GM18508 (cell line): Measurements from ENCODE around the gene CEP55.
"Not testable (repeated sequence)": the region's sequence is repeated elsewhere in the genome, so short reads cannot be mapped to it uniquely, and the experiment has no call there.

ENCODE experiments used
- ATAC-seq: cut with Tn5 transposase; IDR thresholded peaks from one replicate; pipeline ENCODE4 v1.9.1; 2021; ENCODE audit warnings: moderate number of reproducible peaks; ENCODE audit not compliant: insufficient read depth, unreplicated experiment

CEP55 gene

DNA sequence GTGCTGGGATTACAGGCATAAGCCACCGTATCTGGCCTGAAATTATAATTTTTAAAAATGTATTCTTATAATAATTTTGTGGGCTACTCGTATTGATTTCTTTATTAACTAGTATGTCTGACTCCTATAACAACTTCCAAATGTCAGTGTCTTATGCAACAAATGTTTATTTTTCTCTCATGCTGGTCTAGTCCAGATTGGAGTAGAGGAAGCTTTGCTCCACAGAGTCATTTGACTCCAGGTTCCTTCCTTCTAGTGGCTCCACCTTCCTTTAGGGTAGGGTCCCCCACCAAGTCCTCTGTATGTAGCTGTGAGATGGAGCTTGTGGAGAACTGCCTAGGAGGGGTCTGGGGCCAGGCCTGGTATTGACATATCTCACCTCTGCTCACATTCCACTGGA, 8.7 kb downstream of the CEP55 start:
- no peak for ATAC-seq

- ATAC-seq = no peak
Observed at GRCh38 chr10:93509816-93510215, 13.4 kb downstream of the CEP55 start.

DNA sequence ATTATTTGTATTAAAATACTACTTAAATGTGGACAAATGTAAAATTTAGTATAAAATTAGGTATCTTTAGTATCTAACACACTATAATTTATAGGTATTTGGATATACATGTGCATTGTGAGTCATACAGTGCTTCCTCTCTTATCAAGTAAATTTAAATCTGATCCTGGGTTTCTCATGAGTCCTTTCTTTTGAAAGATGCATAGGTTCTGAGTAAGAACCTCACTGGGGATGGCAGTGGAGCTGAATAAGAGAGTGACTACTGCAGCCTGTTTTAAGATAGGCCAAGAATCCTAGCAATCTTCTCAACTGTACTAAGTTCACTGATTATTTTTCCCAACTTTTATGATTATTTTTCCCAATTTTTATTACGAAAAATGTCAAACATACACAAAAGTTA, 16.2 kb downstream of the CEP55 start:
- ATAC-seq = no peak

- ATAC-seq = no peak
Observed at GRCh38 chr10:93513091-93513490, 16.7 kb downstream of the CEP55 start.

DNA sequence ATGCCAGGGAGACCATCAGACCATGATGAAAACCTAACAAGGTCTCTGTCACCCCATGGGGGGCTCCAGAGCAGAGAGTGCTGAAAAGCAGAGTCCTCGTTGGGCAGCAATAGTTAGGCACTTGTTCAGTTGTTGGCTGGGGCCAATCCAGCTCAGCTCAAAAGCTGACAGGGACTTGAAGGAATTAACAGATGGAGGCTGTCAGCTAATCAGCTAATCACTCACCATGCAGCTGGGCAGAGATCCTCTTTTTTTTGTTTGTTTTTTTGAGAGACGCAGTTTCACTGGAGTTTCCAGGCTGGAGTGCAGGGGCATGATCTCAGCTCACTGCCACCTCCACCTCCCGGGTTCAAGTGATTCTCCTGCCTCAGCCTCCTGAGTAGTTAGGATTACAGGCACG, 18.1 kb downstream of the CEP55 start:
- no peak for ATAC-seq

GRCh38 chr10:93515071-93516005, 18.9 kb downstream of the CEP55 start:
- no peak for ATAC-seq

- no peak for ATAC-seq
Observed at GRCh38 chr10:93516006-93516380, 19.6 kb downstream of the CEP55 start.

DNA sequence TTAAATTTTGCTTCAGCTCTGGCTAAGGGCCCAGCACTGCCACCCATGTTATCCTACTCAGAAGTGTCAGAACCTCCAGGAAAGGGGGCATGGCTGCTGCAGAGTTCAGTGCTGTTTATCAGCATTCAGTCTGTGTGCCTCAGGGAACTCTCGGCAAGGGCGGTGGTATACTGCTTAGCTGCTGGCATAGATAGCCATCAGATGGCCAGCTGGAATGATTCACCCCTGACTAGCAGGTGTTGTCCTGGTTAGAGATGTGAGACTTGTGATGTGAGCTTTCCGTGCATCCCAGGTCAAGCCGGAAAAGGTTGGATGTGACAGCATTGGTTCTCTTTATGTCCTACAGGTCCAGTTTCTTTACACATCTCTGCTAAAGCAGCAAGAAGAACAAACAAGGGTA, 22.1 kb downstream of the CEP55 start:
- ATAC-seq = no peak

DNA sequence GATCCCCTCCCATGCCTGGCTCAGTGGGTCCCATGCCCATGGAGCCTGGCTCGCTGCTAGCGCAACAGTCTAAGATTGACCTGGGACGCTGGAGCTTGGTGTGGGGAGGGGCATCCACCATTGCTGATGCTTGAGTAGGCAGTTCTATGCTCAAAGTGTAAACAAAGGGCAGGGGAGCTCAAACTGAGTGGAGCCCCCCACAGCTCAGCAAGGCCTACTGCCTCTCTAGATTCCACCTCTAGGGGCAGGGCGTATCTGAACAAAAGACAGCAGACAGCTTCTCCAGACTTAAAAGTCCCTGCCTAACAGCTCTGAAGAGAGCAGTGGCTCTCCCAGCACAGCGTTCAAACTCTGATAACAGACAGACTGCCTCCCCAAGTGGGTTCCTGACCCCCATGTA, 38.9 kb downstream of the CEP55 start:
- ATAC-seq = no peak

- ATAC-seq = not testable (repeated sequence)
Observed at GRCh38 chr10:93540871-93541270, 44.5 kb downstream of the CEP55 start.

DNA sequence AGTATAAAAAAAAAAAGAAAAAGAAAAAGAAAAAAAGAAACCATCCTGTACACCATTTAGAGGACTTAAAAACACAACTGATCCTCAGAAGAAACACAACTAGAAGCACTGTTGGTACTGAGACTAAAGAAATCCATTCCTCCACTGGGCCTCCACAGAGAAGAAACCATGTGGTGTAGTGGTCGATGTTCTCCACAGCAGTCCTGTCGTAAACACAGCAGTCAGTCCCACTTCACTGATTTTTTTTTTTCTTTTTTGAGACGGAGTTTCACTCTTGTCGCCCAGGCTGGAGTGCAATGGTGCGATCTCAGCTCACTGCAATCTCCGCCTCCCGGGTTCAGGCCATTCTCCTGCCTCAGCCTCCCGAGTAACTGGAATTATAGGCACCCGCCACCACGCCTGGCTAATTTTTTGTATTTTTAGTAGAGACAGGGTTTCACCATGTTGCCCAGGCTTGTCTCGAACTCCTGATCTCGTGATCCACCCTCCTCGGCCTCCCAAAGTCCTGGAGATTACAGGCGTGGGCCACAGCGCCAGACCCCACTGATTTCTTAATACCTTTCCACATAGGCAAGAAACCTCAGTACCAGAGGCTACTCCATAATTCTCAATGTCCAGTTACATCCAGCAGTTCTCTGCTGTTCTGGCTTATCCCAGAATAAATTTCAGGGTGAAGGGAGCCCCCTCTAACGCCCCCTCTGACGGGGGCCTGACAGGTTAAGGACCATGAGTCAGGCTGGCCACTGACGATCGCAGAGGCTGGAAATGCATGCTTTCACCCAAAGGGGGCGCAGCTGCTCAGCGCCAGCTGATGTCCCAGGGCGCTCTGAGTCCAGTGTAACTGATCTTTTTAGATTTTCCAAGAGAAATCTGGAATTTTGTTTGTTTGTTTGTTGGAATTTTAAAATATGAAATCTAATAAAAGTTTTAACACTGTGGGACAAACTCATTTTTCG, 45.3 kb downstream of the CEP55 start:
- no peak for ATAC-seq

DNA sequence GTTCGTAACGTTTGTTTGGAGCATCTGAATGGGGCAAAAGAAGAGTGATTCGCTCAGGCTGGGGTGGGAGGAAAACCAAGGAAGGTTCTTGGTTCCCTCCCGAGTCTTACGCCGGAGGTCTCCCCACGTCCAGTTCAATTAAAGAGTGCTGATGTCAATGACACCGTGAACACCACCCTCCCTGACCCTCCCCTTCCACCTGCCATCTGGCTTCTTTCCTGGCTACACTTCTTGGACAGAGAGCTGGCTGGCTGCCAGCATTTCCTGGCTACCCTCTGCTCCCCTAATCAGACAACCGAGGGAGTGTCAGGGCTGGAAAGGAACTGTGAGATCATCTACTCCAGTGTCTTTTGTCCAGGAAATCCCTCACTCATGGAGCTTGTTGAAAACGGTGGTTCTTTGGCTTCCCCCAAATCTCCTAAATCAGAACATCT, 46.0 kb downstream of the CEP55 start:
- no peak for ATAC-seq

GRCh38 chr10:93546995-93547394, 50.6 kb downstream of the CEP55 start:
- not testable (repeated sequence) for ATAC-seq

DNA sequence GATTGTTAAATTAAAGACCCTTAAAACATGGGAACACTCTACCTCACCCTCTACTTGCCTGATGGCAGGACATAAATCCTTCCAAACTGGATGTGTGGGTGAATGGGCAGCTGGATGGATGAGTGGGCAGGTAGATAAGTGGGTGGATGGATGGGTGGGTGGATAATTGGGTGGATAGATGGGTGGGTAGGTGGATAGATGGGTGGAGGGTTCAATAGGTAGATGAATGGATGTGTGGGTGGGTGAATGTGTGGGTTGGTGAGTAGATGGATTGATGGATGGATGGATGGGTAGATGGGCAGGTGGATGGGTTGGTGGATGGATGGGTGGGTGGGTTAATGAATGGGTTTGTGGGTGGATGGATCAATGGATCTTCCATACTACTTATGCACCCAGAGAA, 51.1 kb downstream of the CEP55 start:
- ATAC-seq = no peak

GRCh38 chr10:93548376-93549071, 52.1 kb downstream of the CEP55 start:
- ATAC-seq = no peak

DNA sequence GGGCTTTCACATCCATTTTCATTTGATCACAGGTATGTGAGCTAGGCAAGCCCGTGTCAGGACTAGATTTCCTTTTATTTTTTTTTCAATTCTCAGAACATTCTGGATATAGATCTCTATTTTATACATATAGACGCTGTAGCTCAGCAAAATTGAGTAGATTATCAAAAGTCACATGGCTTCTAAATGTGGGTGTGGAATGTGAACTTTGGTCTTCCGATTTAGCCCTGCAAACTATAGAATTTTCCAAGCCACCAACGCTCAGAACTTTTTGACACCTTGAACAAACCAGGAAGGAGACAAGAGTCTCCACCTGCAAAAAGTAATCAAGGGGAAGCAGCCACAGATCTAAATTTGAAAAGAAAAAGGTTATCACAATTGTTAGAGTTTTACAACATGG, 54.2 kb downstream of the CEP55 start:
- ATAC-seq = no peak

DNA sequence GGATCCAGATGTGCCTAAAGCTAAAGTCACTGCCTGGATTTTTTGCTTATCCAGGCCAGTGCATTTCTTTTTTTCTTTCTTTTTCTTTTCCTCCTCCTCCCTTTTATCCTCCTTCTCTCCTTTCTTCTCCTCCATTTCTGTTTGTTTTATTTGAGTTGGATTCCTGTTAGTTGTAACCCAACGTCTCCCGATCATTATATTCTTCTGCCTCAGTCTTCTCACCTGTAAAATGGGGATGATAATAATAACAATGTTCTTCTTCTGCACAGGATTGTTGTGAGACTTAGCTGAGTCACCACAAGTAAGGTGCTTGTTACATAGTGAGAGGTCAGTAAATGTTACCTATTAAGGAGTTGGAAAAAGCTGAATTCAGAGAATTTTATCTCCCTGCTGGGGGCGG, 56.4 kb downstream of the CEP55 start:
- no peak for ATAC-seq

- ATAC-seq = no peak
Observed at GRCh38 chr10:93553482-93554315, 57.3 kb downstream of the CEP55 start.

DNA sequence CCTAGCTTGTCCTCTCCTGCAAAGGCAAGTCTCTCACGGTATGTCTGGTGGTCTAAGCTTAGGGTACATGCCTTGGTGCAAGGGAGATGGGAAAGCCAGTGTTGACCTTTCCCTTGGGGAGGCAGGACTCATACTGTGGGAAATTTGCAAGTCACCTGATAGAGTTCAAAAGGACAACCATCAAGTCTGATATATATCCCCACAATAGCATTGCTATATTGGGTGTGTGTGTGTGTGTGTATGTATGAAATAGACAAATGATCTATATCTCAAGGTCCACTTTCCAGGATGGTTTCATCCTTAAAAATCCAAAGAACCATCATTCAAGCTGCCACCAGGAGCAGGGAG, 57.9 kb downstream of the CEP55 start:
- ATAC-seq = no peak
